IPS DF 6.9 (cell line): ENCODE measurements around the gene EIF2D.
A peak's percentile ranks its signal among the peaks of the same experiment; 100 is the strongest.
"Not testable (repeated sequence)": the region's sequence is repeated elsewhere in the genome, so short reads cannot be mapped to it uniquely, and the experiment has no call there.

ENCODE experiments used
- DNase-seq: peaks from one replicate; pipeline ENCODE4 v3.0.0-alpha.2; 2013; ENCODE audit warnings: low read depth, low spot score
- H3K27ac ChIP-seq: one replicate; pipeline ENCODE4 v1.5.1; 2013; ENCODE audit warnings: low read length, control low read depth
- H3K27me3 ChIP-seq: 2 replicates; pipeline ENCODE4 v1.6.1; 2013; ENCODE audit warnings: mild to moderate bottlenecking, low read length; ENCODE audit not compliant: control insufficient read depth, insufficient read depth
- H3K36me3 ChIP-seq: 2 replicates; pipeline ENCODE4 v1.6.1; 2013; ENCODE audit warnings: low read length; ENCODE audit not compliant: control insufficient read depth, insufficient read depth
- H3K4me1 ChIP-seq: 2 replicates; pipeline ENCODE4 v1.6.1; 2013; ENCODE audit warnings: low read length; ENCODE audit not compliant: control insufficient read depth, insufficient read depth
- H3K4me3 ChIP-seq: 2 replicates; pipeline ENCODE4 v1.5.1; 2013; ENCODE audit warnings: mild to moderate bottlenecking, low read length
- H3K9me3 ChIP-seq: 2 replicates; pipeline ENCODE4 v1.6.1; 2013; ENCODE audit warnings: low read length, inconsistent platforms; ENCODE audit not compliant: control insufficient read depth, insufficient read depth
- WGBS: extraction: QIAGEN DNeasy Blood & Tissue Kit; methylation state at CpG from one replicate; pipeline ENCODE4 v1.1.7; 2013; ENCODE audit warnings: mixed read lengths, missing lambda C conversion rate; ENCODE audit not compliant: insufficient read length, insufficient coverage; 5-methylcytosine and 5-hydroxymethylcytosine counted together

EIF2D gene

GRCh38 chr1:206635080-206635977, 23.1 kb upstream of the EIF2D start, which contains the start of gene DYRK3:
Gene DYRK3 (plus strand): TSS chr1:206635536. CDS start chr1:206635704, 168 bp downstream.
- Histone ChIP-seq H3K27me3 (no peaks in the 10 kb centered on the region), H3K4me3 (peak within 1 kb of the TSS; percentile 77), H3K36me3 (no peaks in the 10 kb centered on the region), H3K4me1 (peaks cover 2% of the 10 kb centered on the region; the same call in 1 of the 2 replicates), H3K9me3 (no peaks in the 10 kb centered on the region), H3K27ac (no peak within 1 kb of the TSS)
- no CpG with 5 or more reads among the region's 84 CpGs for WGBS
- peak; percentile 68 for DNase-seq

- Histone ChIP-seq H3K4me3 (peak overlapping the region; percentile 77; the same call in 1 of the 2 replicates), H3K36me3 (no peaks in the 10 kb centered on the region), H3K27me3 (no peaks in the 10 kb centered on the region), H3K9me3 (no peaks in the 10 kb centered on the region), H3K27ac (no peak overlapping the region), H3K4me1 (peaks cover 2% of the 10 kb centered on the region; the same call in 1 of the 2 replicates)
- WGBS = no CpG with 5 or more reads among the region's 26 CpGs
- DNase-seq = peak; percentile 70
These were observed 22.3 kb upstream of the EIF2D start for GRCh38 chr1:206634365-206635079.

GRCh38 chr1:206633708-206634121, 21.4 kb upstream of the EIF2D start:
- no CpG with 5 or more reads among the region's 9 CpGs for WGBS
- no peak for DNase-seq

GRCh38 chr1:206631085-206631509, 18.8 kb upstream of the EIF2D start:
- no peaks in the 10 kb centered on the region for H3K36me3 ChIP-seq
- H3K4me1 ChIP-seq = peaks cover 2% of the 10 kb centered on the region; the same call in 1 of the 2 replicates
- DNase-seq = peak; percentile 93
- no peak overlapping the region for H3K27ac ChIP-seq
- H3K27me3 ChIP-seq = no peaks in the 10 kb centered on the region
- WGBS = no CpG with 5 or more reads among the region's 4 CpGs
- no peak overlapping the region for H3K4me3 ChIP-seq
- no peaks in the 10 kb centered on the region for H3K9me3 ChIP-seq

More at GRCh38 chr1:206633708-206634121, 21.4 kb upstream of the EIF2D start:
- Histone ChIP-seq H3K4me3 (no peak overlapping the region), H3K27ac (no peak overlapping the region), H3K4me1 (peaks cover 2% of the 10 kb centered on the region; the same call in 1 of the 2 replicates), H3K36me3 (no peaks in the 10 kb centered on the region), H3K27me3 (no peaks in the 10 kb centered on the region), H3K9me3 (no peaks in the 10 kb centered on the region)

- WGBS = no CpG with 5 or more reads among the region's 1 CpG
- Histone ChIP-seq H3K9me3 (no peaks in the 10 kb centered on the region), H3K4me3 (no peak overlapping the region), H3K27me3 (no peaks in the 10 kb centered on the region), H3K36me3 (no peaks in the 10 kb centered on the region), H3K4me1 (no peaks in the 10 kb centered on the region), H3K27ac (no peak overlapping the region)
- DNase-seq = no peak
These were observed 16.7 kb upstream of the EIF2D start for GRCh38 chr1:206628916-206629315.

- H3K9me3 ChIP-seq, DNase-seq, H3K4me3 ChIP-seq, H3K27me3 ChIP-seq, H3K4me1 ChIP-seq, H3K27ac ChIP-seq, H3K36me3 ChIP-seq: not testable (repeated sequence)
- no CpG with 5 or more reads among the region's 2 CpGs for WGBS
These were observed 14.1 kb upstream of the EIF2D start for GRCh38 chr1:206626396-206626795.

GRCh38 chr1:206609229-206609991, 2.9 kb downstream of the EIF2D start:
- no peaks in the 10 kb centered on the region for H3K9me3 ChIP-seq
- DNase-seq = no peak
- no peaks in the 10 kb centered on the region for H3K27me3 ChIP-seq
- no peaks in the 10 kb centered on the region for H3K36me3 ChIP-seq
- H3K4me1 ChIP-seq = no peaks in the 10 kb centered on the region
- no peak overlapping the region for H3K4me3 ChIP-seq
- H3K27ac ChIP-seq = no peak overlapping the region
- WGBS = no CpG with 5 or more reads among the region's 4 CpGs

GRCh38 chr1:206608108-206608698, 4.1 kb downstream of the EIF2D start:
- H3K36me3 ChIP-seq = peaks cover 2% of the 10 kb centered on the region; the same call in 1 of the 2 replicates
- no peak for DNase-seq
- no peaks in the 10 kb centered on the region for H3K9me3 ChIP-seq
- H3K4me1 ChIP-seq = no peaks in the 10 kb centered on the region
- WGBS = 100% methylated on average over 2 of the region's 7 CpGs
- H3K27me3 ChIP-seq = no peaks in the 10 kb centered on the region
- H3K4me3 ChIP-seq = no peak overlapping the region
- H3K27ac ChIP-seq = no peak overlapping the region

- H3K27me3 ChIP-seq = no peaks in the 10 kb centered on the region
- H3K27ac ChIP-seq = no peak overlapping the region
- no CpG with 5 or more reads among the region's 3 CpGs for WGBS
- DNase-seq = no peak
- no peaks in the 10 kb centered on the region for H3K9me3 ChIP-seq
- no peak overlapping the region for H3K4me3 ChIP-seq
- H3K36me3 ChIP-seq = peaks cover 10% of the 10 kb centered on the region; the same call in 1 of the 2 replicates
- no peaks in the 10 kb centered on the region for H3K4me1 ChIP-seq
These were observed 5.4 kb downstream of the EIF2D start for GRCh38 chr1:206606867-206607266.
